Activated CD4-positive, alpha-beta memory T cell treated with anti-CD3 and anti-CD28 coated beads for 36 hours (primary cell): ENCODE data around the gene CLTRN. TPM values are rescaled to one million over a fixed set of nuclear protein-coding genes. Genes with fewer than 3 reads are reported as not detected.

ENCODE experiments used
- CTCF ChIA-PET: fragments of 350-600 bp; sonication (Branson Sonifier 250); formaldehyde crosslinking; loops from one replicate; lab custom pipeline; 2021; ENCODE audit warnings: antibody characterized with exemption, inconsistent platforms; lab: Charles Lee
- POLR2A ChIA-PET: fragments of 350-600 bp; sonication (Branson Sonifier 250); formaldehyde crosslinking; loops from one replicate; lab custom pipeline; 2021; ENCODE audit warnings: antibody characterized with exemption; lab: Charles Lee
- DNase-seq: peaks from one replicate; pipeline ENCODE4 v3.0.0-alpha.2; 2020
- H3K27ac Mint-ChIP-seq: one replicate; pipeline ENCODE4 v1.8.0; 2021; ENCODE audit warnings: mixed read lengths
- H3K27me3 Mint-ChIP-seq: one replicate; pipeline ENCODE4 v1.8.0; 2021; ENCODE audit warnings: mixed read lengths
- H3K36me3 Mint-ChIP-seq: one replicate; pipeline ENCODE4 v1.8.0; 2021; ENCODE audit warnings: mixed read lengths
- H3K4me1 Mint-ChIP-seq: one replicate; pipeline ENCODE4 v1.8.0; 2021; ENCODE audit warnings: low read depth, mixed read lengths
- H3K4me3 Mint-ChIP-seq: one replicate; pipeline ENCODE4 v1.8.0; 2021; ENCODE audit warnings: mild to moderate bottlenecking, mixed read lengths
- H3K9me3 Mint-ChIP-seq: one replicate; pipeline ENCODE4 v1.8.0; 2021; ENCODE audit warnings: mixed read lengths
- intact Hi-C: fragments of 100-400 bp; cut with micrococcal nuclease; formaldehyde crosslinking; loops from one replicate; pipeline ENCODE4 v1.15.1; 2023
- total RNA-seq, 2 experiments: library from RNA; stranded (reverse); gene quantifications; one replicate each; pipeline ENCODE4 v1.2.3, GENCODE V29; 2021

Gene CLTRN
- total RNA-seq, 2 experiments from 2014 or later, result 0.41 to 0.69 TPM

DNA sequence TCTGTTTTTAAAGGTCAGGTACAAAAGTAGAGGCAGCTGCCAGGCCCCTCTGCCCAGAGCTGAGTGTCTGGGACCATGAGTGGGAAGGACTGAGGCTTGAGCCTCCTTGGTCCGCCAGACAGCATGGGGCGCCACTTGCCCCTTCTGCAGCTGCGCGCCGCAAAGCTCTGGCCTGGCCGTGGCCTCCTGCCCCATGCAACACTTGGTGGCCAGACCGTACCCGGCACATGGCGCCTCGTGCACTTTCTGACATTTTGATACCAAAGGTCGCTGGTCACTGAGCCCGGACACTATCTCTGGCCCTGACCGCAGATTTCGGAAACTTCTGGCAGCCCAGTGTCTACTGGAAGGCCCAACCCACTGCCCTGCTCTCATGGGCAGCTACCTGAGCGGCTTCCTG is 18.6 kb downstream of the CLTRN start:
- Mint-ChIP-seq H3K9me3 (no peaks in the 10 kb centered on the region), H3K27me3 (peaks cover 2% of the 10 kb centered on the region), H3K36me3 (no peaks in the 10 kb centered on the region), H3K4me1 (peaks cover 15% of the 10 kb centered on the region), H3K27ac (no peak overlapping the region), H3K4me3 (no peak overlapping the region)
- CTCF ChIA-PET, result no interaction called here
- DNase-seq, result no peak
- intact Hi-C loops, result loop anchor here (10.0 kb wide), 1 partner anchor 151 kb away; the partner anchor contains the start of gene PIR
- POLR2A ChIA-PET, result no interaction called here

DNA sequence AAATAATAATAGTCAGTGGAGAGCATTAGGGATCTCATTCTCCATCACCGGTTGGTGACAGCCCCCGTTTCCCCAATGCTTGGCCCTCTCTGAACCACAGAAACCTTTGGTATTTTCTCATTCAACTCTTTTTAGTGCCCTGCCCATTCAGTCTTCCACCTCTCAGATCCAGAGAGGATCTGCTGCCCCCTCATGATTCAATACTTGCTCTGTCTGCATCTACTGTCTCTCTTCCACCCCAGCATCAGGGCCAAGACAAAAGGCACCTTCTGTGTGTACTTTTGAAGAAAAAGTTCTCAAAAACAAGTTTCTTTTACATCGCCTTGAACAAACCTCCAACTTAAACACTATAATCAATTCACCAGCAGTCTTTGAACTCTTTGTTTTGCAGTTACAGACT is 19.3 kb downstream of the CLTRN start:
- DNase-seq, result no peak
- intact Hi-C loops, result loop anchor here (10.0 kb wide), 1 partner anchor 150 kb away; the partner anchor contains the start of gene PIR
- Mint-ChIP-seq H3K27ac (no peak overlapping the region), H3K27me3 (peaks cover 2% of the 10 kb centered on the region), H3K9me3 (no peaks in the 10 kb centered on the region), H3K36me3 (no peaks in the 10 kb centered on the region), H3K4me1 (peaks cover 15% of the 10 kb centered on the region), H3K4me3 (no peak overlapping the region)
- POLR2A ChIA-PET, result no interaction called here
- CTCF ChIA-PET, result no interaction called here

DNA sequence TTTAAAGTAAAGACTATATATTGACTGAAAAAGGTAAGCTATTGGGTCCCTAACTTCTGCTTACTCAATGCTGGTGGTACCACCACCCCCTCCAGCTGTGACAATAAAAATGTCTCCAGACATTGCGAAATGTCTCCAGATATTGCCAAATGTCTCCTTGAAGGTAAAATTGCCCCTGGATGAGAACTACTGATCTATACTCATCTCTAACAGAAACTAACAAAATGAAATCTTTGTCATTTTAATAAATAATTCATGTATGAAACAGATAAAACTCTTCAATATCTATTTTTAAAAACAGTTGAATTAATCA is 20.1 kb downstream of the CLTRN start:
- H3K9me3 Mint-ChIP-seq, result no peaks in the 10 kb centered on the region
- intact Hi-C loops, result loop anchor here (10.0 kb wide), 1 partner anchor 150 kb away; the partner anchor contains the start of gene PIR

DNA sequence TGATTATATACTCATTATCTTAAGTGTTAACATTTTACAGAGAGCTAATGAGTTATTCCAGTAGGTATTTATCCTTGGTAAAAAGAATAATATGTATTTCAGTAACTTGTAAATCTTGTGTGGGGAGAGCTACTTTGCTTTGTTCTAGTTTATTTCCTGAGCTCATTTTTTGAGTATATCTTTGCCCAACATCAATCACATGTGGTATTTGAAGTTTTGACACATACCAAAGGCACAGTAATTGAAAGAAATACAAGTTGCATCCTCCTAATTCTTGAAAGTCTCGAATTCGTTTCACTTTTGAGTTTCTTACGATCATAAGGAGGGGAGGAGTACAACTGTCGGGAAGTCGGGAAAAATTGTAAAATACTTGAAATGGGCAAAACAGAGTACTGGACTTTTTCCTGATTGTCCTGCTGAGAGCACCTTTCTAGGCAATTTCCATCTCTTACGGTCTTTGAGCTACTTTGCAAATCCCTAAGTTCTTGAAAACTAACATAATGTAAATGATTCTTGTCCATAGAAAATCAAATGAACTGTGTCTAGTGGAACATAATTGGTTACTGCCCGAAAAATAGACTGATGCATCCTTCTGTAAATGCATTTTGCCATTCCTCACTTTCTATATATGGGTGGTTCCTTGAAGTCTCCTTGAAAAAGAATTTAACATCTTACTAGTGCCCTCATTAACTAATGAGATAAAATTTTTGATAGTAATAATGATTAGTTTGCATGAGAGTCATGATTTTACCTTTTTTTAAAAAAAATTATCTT is 20.6 kb downstream of the CLTRN start:
- H3K4me3 Mint-ChIP-seq, result no peak overlapping the region
- H3K9me3 Mint-ChIP-seq, result no peaks in the 10 kb centered on the region
- CTCF ChIA-PET, result no interaction called here
- no peak overlapping the region for H3K27ac Mint-ChIP-seq
- peaks cover 15% of the 10 kb centered on the region for H3K4me1 Mint-ChIP-seq
- POLR2A ChIA-PET, result no interaction called here
- H3K27me3 Mint-ChIP-seq, result peaks cover 2% of the 10 kb centered on the region
- no peaks in the 10 kb centered on the region for H3K36me3 Mint-ChIP-seq
- DNase-seq, result no peak
- intact Hi-C loops, result loop anchor here (10.0 kb wide), 1 partner anchor 149 kb away; the partner anchor contains the start of gene PIR

More for the DNA sequence above, 20.1 kb downstream of the CLTRN start:
- peaks cover 2% of the 10 kb centered on the region for H3K27me3 Mint-ChIP-seq
- no peak overlapping the region for H3K27ac Mint-ChIP-seq
- no peaks in the 10 kb centered on the region for H3K36me3 Mint-ChIP-seq
- ChIA-PET CTCF (no interaction called here), POLR2A (no interaction called here)
- H3K4me1 Mint-ChIP-seq, result peaks cover 15% of the 10 kb centered on the region
- no peak for DNase-seq
- H3K4me3 Mint-ChIP-seq, result no peak overlapping the region

DNA sequence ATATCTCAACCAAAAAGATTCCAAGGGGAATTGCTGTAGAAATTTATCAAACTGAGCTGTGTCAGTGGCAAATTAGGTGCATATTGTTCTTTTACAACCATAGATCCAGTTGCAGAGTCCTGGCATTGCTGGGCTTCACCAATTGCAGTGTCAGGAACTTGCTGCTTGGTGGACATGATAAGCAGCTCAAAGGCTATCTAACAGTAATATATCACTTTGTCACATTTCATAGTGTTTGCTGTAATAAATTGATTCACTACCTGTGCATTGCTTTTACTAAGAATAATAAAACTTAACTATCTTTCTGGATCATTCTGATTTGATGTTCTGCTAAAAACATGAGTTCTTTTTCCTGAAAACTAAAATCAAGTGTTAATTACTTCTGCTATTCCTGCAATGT is 33.0 kb downstream of the CLTRN start:
- ChIA-PET CTCF (no interaction called here), POLR2A (no interaction called here)
- Mint-ChIP-seq H3K4me3 (no peak overlapping the region), H3K27ac (no peak overlapping the region), H3K9me3 (no peaks in the 10 kb centered on the region), H3K4me1 (no peaks in the 10 kb centered on the region), H3K27me3 (peaks cover 3% of the 10 kb centered on the region), H3K36me3 (no peaks in the 10 kb centered on the region)
- intact Hi-C loops, result no loop called here
- DNase-seq, result no peak

DNA sequence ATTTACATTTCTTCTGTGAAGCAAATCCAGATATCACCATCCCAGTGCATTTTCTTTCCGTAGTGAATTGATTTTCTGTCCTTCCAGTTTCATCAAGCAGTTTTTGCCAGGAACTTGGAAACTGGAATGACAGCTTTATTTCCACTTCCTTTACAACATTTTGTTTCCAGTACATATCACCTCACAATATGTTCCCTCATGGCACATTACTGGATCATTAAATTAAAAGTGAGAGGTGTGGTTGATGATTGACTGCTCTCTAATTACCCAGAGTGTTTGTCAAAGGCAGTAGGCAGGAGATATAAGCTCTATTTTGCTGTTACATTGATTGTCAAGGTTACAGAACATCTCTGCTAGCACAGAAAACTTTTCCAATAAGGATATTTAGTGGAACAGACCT is 41.6 kb downstream of the CLTRN start:
- H3K27me3 Mint-ChIP-seq, result peaks cover 1% of the 10 kb centered on the region
- H3K4me3 Mint-ChIP-seq, result no peak overlapping the region
- intact Hi-C loops, result no loop called here
- ChIA-PET POLR2A (no interaction called here), CTCF (no interaction called here)
- no peak overlapping the region for H3K27ac Mint-ChIP-seq
- no peak for DNase-seq
- no peaks in the 10 kb centered on the region for H3K4me1 Mint-ChIP-seq
- no peaks in the 10 kb centered on the region for H3K9me3 Mint-ChIP-seq
- no peaks in the 10 kb centered on the region for H3K36me3 Mint-ChIP-seq

DNA sequence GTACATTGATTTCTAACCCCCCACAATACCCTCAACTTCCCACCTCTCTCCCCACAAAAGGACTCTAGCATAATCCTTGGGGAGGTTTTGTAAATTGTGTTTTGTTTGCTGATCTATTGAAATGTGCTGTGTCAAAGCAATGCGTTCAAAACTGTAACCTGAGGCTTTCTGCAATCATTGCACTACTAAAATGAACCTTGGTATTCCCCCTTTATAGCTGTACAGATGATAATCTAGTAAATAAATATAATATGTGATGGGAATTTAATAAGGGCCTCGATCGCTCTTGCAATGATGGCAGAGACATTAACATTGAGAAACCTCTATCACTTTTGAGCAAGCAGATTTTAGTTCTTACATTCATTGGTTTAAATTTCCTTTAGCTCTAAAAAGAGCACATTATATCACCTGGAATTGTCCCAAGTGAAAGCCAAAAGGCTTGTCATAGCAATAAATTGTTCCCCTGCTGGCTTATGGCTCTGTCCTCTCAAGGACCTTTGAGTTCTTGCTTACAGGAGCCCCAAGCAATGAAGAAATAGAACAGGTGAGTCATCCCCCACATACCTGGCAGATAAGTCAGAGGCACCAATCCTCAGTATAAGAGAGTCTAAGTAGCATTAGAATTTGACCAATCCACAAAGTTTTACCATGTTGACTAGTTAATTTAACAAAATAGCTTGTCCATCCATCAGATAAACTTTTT is 45.4 kb downstream of the CLTRN start:
- no peaks in the 10 kb centered on the region for H3K4me1 Mint-ChIP-seq
- DNase-seq, result no peak
- no peaks in the 10 kb centered on the region for H3K36me3 Mint-ChIP-seq
- peaks cover 1% of the 10 kb centered on the region for H3K27me3 Mint-ChIP-seq
- ChIA-PET POLR2A (no interaction called here), CTCF (no interaction called here)
- no peaks in the 10 kb centered on the region for H3K9me3 Mint-ChIP-seq
- H3K4me3 Mint-ChIP-seq, result no peak overlapping the region
- no peak overlapping the region for H3K27ac Mint-ChIP-seq
- intact Hi-C loops, result no loop called here

DNA sequence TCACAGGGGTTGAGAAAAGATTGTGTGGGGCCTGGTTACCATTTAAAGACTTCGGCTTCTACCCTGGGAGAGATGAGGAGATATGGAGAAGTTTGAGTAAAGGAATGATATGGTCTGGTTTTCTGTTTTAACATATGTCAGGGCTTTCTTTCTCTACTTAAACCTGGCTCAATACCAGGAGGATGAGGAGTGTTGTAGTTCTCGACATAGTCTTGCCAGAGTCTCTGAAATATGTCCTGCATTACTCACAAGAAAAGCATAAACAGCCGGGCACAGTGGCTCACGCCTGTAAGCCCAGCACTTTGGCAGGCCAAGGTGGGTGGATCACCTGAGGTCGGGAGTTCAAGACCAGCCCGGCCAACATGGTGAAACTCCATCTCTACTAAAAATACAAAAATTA is 47.5 kb downstream of the CLTRN start:
- no peaks in the 10 kb centered on the region for H3K36me3 Mint-ChIP-seq
- H3K4me3 Mint-ChIP-seq, result no peak overlapping the region
- H3K27me3 Mint-ChIP-seq, result no peaks in the 10 kb centered on the region
- no peak for DNase-seq
- no peak overlapping the region for H3K27ac Mint-ChIP-seq
- CTCF ChIA-PET, result no interaction called here
- no peaks in the 10 kb centered on the region for H3K9me3 Mint-ChIP-seq
- intact Hi-C loops, result no loop called here
- H3K4me1 Mint-ChIP-seq, result no peaks in the 10 kb centered on the region
- POLR2A ChIA-PET, result no interaction called here

DNA sequence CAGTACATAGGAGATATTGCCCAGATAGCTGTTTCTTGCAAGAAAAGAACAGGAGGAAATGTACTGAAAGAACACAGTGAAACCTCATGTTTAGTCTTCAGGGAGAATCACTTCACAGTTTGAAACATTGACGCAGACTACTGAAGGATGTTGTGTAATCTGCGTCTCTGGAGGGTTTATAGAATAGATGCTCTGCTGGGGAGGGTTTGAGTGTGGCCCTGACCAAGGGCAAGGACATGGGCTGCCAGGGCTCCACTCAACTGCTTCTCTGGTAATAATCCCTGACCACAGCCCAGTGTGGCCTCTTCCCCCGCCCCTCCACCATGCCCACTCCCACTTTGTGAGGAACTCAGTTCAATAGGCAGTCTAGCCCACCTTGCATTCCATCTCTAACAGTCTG is 48.1 kb downstream of the CLTRN start:
- DNase-seq, result no peak
- H3K4me3 Mint-ChIP-seq, result no peak overlapping the region
- no peaks in the 10 kb centered on the region for H3K36me3 Mint-ChIP-seq
- H3K27me3 Mint-ChIP-seq, result no peaks in the 10 kb centered on the region
- H3K4me1 Mint-ChIP-seq, result no peaks in the 10 kb centered on the region
- H3K27ac Mint-ChIP-seq, result no peak overlapping the region
- ChIA-PET CTCF (no interaction called here), POLR2A (no interaction called here)
- no peaks in the 10 kb centered on the region for H3K9me3 Mint-ChIP-seq
- intact Hi-C loops, result no loop called here

DNA sequence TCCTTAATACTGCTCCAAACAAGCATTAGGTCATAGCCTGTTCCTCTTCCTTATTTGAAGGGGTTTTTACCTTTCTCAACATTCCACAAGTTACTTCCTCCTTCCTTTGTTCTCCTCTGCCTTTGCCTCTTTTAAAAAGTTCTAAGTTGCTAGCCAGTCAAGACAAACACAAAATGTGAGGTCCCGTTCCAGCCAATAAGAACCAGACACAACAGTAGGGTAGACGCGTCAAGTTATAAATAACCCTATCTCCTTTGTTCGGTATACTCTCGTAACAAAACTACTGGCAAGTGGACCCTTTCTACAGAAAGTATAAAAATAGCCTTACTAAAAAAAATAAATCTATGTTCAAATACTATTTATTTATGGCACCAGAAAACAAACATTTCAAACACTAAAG is 57.5 kb downstream of the CLTRN start:
- H3K36me3 Mint-ChIP-seq, result no peaks in the 10 kb centered on the region
- no peaks in the 10 kb centered on the region for H3K9me3 Mint-ChIP-seq
- POLR2A ChIA-PET, result no interaction called here
- H3K4me1 Mint-ChIP-seq, result no peaks in the 10 kb centered on the region
- CTCF ChIA-PET, result no interaction called here
- intact Hi-C loops, result no loop called here
- H3K27ac Mint-ChIP-seq, result no peak overlapping the region
- H3K27me3 Mint-ChIP-seq, result peaks cover 4% of the 10 kb centered on the region
- DNase-seq, result no peak
- no peak overlapping the region for H3K4me3 Mint-ChIP-seq

DNA sequence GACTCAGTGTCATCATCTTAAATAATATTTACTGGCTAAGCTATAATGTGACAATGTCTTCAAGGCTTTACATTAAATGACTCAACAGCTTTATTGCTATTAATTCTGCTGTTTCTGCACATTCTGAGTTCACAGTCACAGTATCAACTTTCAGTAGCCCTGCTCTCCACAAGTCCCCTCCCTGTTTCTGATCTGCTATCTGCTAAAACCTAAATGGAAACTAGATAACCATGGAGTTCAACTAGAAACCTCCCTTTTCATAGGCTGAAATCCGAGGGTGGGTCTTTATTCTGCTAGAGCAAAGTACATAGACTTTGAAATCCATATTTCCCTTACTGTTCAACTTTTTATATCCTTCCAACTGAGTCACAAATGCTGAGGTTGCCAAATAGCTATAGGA is 58.5 kb downstream of the CLTRN start:
- ChIA-PET POLR2A (no interaction called here), CTCF (no interaction called here)
- H3K4me3 Mint-ChIP-seq, result no peak overlapping the region
- H3K36me3 Mint-ChIP-seq, result no peaks in the 10 kb centered on the region
- no peaks in the 10 kb centered on the region for H3K9me3 Mint-ChIP-seq
- intact Hi-C loops, result no loop called here
- DNase-seq, result no peak
- peaks cover 6% of the 10 kb centered on the region for H3K27me3 Mint-ChIP-seq
- no peak overlapping the region for H3K27ac Mint-ChIP-seq
- H3K4me1 Mint-ChIP-seq, result no peaks in the 10 kb centered on the region

DNA sequence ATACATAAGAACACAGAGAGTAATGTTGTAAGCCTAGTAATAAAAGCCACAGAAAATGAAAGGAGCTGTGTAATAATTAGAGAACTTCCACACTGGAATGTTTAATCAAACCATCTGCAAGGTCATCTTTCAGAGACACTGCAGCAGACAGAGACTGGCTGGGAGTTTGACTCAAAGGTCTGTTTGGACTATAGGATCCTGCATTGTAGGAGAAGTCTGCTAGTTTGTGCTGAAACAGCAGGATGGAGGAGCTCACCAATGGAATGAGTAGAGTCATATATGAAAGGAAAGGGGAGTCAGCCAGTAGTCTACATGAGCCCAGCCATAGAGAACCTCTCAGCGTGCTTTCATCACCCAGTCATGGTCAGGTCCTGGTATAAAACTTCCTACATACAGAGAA is 59.4 kb downstream of the CLTRN start:
- ChIA-PET CTCF (no interaction called here), POLR2A (no interaction called here)
- Mint-ChIP-seq H3K4me3 (no peak overlapping the region), H3K27ac (no peak overlapping the region), H3K9me3 (no peaks in the 10 kb centered on the region), H3K27me3 (peaks cover 6% of the 10 kb centered on the region), H3K4me1 (no peaks in the 10 kb centered on the region), H3K36me3 (no peaks in the 10 kb centered on the region)
- DNase-seq, result no peak
- intact Hi-C loops, result no loop called here

DNA sequence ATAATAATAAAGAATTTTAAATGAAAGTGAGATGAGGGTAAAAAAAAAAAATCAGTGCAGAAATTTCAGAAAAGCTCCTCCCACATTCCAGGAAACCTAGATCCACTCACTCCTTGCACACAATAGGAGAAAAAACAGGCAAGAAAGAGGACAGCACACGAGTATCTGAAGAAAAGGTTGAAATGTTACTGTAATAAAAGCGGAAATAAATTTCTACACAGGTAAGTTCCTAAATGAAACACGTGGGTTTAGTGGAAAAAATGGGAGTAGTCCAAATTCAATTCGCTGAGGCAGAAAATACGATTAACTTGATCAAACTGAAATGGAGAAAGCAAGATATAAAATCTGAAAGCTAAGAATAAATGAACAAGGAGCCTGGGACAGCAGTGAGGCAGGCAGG is 61.8 kb downstream of the CLTRN start:
- Mint-ChIP-seq H3K4me3 (no peak overlapping the region), H3K27ac (no peak overlapping the region), H3K36me3 (no peaks in the 10 kb centered on the region), H3K9me3 (no peaks in the 10 kb centered on the region), H3K4me1 (no peaks in the 10 kb centered on the region), H3K27me3 (peaks cover 6% of the 10 kb centered on the region)
- no peak for DNase-seq
- intact Hi-C loops, result no loop called here
- POLR2A ChIA-PET, result no interaction called here
- CTCF ChIA-PET, result no interaction called here
